ENCODE results near the gene TCF19. TPM values are rescaled to one million over a fixed set of nuclear protein-coding genes. Genes with fewer than 3 reads are reported as not detected.
A peak's percentile ranks its signal among the peaks of the same experiment; 100 is the strongest.
"Not testable (repeated sequence)": the region's sequence is repeated elsewhere in the genome, so short reads cannot be mapped to it uniquely, and the experiment has no call there.

The TCF19 gene
- total RNA-seq, 1 donor from 2014 or later, result 2.8 TPM

DNA sequence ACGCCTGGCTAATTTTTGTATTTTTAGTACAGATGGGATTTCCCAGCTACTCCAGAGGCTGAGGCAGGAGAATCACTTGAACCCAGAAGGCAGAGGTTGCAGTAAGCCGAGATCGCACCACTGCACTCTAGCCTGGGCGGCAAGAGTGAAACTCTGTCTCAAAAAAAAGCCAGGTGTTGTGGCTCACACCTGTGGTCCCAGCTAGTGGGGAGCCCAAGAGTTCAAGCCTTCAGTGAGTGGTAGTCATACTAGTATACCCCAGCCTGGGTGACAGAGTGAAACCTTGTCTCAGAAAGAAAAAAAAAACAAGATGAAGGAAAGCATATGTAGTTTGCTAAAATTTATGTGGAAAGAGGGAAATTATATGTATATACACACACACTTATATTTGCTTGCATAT lies 32.1 kb downstream of the TCF19 start:
- H3K27me3 ChIP-seq (ENCODE audit: low read depth), result no peaks in the 10 kb centered on the region
- H3K4me3 ChIP-seq, result no peak overlapping the region
- intact Hi-C loops (cut with micrococcal nuclease), result loop anchor here (5.0 kb wide), 1 partner anchor 53 kb away; the partner anchor contains the start of gene PSORS1C2
- no peaks in the 10 kb centered on the region for H3K36me3 ChIP-seq
- H3K27ac ChIP-seq (replicated peaks), result no peak overlapping the region
- DNase-seq, result no peak
- peaks cover 3% of the 10 kb centered on the region for H3K4me1 ChIP-seq
- TF ChIP-seq, protein P1, sequence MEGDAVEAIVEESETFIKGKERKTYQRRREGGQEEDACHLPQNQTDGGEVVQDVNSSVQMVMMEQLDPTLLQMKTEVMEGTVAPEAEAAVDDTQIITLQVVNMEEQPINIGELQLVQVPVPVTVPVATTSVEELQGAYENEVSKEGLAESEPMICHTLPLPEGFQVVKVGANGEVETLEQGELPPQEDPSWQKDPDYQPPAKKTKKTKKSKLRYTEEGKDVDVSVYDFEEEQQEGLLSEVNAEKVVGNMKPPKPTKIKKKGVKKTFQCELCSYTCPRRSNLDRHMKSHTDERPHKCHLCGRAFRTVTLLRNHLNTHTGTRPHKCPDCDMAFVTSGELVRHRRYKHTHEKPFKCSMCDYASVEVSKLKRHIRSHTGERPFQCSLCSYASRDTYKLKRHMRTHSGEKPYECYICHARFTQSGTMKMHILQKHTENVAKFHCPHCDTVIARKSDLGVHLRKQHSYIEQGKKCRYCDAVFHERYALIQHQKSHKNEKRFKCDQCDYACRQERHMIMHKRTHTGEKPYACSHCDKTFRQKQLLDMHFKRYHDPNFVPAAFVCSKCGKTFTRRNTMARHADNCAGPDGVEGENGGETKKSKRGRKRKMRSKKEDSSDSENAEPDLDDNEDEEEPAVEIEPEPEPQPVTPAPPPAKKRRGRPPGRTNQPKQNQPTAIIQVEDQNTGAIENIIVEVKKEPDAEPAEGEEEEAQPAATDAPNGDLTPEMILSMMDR (IDR thresholded peaks at IDR 0.05; ENCODE audit: borderline replicate concordance), result no peak
- no peaks in the 10 kb centered on the region for H3K9me3 ChIP-seq (replicated peaks)

DNA sequence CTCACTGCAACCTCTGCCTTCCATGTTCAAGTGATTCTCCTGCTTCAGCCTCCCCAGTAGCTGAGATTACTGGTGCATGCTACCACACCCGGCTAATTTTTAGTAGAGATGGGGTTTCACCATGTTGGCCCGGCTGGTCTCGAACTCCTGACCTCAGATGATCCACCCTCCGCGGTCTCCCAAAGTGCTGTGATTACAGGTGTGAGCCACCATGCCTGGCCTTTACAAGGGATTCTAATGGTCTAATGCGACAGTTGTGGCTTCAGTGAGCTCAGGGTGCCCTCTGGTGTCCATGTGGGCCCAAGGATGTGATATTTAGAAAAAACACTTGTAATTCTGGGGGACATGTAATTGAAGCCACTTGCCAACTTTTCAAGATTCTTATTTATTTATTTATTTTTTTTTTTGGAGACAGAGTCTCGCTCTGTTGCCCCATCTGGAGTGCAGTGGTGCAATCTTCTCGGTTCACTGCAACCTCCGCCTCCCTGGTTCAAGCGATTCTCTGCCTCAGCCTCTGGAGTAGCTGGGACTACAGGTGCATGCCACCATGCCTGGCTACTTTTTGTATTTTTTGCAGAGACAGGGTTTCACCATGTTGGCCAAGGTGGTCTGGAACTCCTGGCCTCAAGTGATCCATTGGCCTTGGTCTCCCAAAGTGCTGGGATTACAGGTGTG lies 34.2 kb downstream of the TCF19 start:
- H3K27me3 ChIP-seq (ENCODE audit: low read depth); H3K4me3 ChIP-seq; H3K9me3 ChIP-seq (replicated peaks); H3K36me3 ChIP-seq; H3K27ac ChIP-seq (replicated peaks); H3K4me1 ChIP-seq: not testable (repeated sequence)
- TF ChIP-seq, protein P1 (IDR thresholded peaks at IDR 0.05; ENCODE audit: borderline replicate concordance), result peak; percentile 72
- intact Hi-C loops (cut with micrococcal nuclease), result loop anchor here (5.0 kb wide), 1 partner anchor 55 kb away; the partner anchor contains the start of gene PSORS1C2
- peak; percentile 68 for DNase-seq

DNA sequence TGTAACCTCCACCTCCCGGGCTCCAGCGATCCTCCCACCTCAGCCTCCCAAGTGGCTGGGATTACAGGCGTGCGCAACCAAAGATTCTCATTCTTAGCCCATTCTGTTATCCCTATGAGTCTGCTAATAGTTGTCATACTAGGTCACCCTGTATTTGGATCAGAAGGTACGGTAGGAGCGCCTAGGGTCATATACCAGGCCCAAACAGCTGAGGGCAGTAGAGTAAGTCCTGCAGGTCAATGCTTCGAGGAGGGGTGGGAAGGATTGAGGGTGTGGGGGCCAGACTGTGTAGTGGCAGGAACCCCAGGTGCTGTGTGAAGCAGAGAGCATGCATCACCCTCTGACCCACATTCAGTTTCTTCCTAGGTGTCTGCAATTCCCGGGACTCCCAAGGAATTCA lies 34.8 kb downstream of the TCF19 start:
- intact Hi-C loops (cut with micrococcal nuclease), result loop anchor here (5.0 kb wide), 1 partner anchor 56 kb away; the partner anchor contains the start of gene PSORS1C2
- no peaks in the 10 kb centered on the region for H3K27me3 ChIP-seq (ENCODE audit: low read depth)
- TF ChIP-seq, protein P1 (IDR thresholded peaks at IDR 0.05; ENCODE audit: borderline replicate concordance), result no peak
- H3K27ac ChIP-seq (replicated peaks), result no peak overlapping the region
- H3K9me3 ChIP-seq (replicated peaks), result no peaks in the 10 kb centered on the region
- H3K36me3 ChIP-seq, result no peaks in the 10 kb centered on the region
- peaks cover 8% of the 10 kb centered on the region for H3K4me1 ChIP-seq
- DNase-seq, result no peak
- no peak overlapping the region for H3K4me3 ChIP-seq

DNA sequence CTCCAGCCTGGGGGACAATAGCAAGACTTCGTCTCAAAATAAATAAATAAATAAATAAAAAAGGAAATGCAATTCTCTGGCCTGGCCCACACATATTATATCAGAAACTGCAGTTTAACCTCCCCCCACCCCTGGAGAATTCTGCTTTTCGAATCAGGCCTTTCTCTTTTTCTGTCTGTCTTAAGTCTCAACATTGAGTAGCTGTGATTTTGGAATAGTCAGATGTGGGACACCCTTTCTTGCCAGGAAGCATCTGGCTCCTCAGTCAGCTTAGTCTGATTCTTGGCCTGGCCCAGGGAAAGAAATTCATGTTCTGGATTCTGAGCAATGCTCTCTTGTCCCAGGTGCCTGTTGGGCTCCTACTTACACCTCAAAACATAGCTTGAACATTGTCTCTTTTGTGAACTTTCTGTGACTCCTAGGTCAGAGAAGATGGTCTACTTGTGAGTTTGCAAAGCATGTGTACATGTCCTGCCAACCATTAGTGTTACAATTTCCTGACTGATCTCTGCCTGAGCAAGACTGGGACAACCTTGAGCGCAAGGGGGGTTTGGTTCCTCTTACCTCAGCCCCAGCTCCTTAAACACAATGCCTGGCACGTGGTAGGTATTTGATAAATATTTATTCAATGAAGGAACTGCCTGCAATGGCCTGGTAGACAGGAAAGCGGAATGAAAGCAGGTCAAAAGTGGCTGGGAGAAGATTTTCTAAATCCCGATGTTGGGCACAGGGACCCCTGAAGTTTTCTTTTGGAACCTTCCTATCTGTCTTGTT lies 35.9 kb downstream of the TCF19 start:
- H3K4me1 ChIP-seq, result peaks cover 19% of the 10 kb centered on the region
- DNase-seq, result no peak
- H3K27ac ChIP-seq (replicated peaks), result no peak overlapping the region
- H3K27me3 ChIP-seq (ENCODE audit: low read depth), result no peaks in the 10 kb centered on the region
- TF ChIP-seq, protein P1 (IDR thresholded peaks at IDR 0.05; ENCODE audit: borderline replicate concordance), result no peak
- H3K36me3 ChIP-seq, result no peaks in the 10 kb centered on the region
- intact Hi-C loops (cut with micrococcal nuclease), result loop anchor here (5.0 kb wide), 1 partner anchor 57 kb away; the partner anchor contains the start of gene PSORS1C2
- no peak overlapping the region for H3K4me3 ChIP-seq
- no peaks in the 10 kb centered on the region for H3K9me3 ChIP-seq (replicated peaks)

DNA sequence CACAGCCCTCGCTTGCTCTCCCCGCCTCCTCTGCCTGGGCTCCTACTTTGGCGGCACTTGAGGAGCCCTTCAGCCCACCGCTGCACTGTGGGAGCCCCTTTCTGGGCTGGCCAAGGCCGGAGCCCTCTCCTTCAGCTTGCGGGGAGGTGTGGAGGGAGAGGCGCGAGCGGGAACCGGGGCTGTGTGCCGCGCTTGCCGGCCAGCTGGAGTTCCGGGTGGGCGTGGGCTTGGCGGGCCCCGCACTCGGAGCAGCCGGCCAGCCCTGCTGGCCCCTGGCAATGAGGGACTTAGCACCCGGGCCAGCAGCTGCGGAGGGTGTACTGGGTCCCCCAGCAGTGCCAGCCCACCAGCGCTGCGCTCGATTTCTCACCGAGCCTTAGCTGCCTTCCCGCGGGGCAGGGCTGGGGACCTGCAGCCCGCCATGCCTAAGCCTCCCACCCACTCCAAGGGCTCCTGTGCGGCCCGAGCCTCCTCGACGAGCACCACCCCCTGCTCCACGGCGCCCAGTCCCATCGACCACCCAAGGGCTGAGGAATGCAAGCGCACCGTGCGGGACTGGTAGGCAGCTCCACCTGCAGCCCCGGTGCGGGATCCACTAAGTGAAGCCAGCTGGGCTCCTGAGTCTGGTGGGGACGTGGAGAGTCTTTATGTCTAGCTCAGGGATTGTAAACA lies 37.1 kb downstream of the TCF19 start:
- H3K36me3 ChIP-seq; H3K27ac ChIP-seq (replicated peaks); H3K9me3 ChIP-seq (replicated peaks); DNase-seq; H3K4me3 ChIP-seq; H3K27me3 ChIP-seq (ENCODE audit: low read depth): not testable (repeated sequence)
- intact Hi-C loops (cut with micrococcal nuclease), result loop anchor here (5.0 kb wide), 1 partner anchor 172 kb away; no protein-coding TSS in a partner anchor
- H3K4me1 ChIP-seq, result peaks cover 26% of the 10 kb centered on the region

DNA sequence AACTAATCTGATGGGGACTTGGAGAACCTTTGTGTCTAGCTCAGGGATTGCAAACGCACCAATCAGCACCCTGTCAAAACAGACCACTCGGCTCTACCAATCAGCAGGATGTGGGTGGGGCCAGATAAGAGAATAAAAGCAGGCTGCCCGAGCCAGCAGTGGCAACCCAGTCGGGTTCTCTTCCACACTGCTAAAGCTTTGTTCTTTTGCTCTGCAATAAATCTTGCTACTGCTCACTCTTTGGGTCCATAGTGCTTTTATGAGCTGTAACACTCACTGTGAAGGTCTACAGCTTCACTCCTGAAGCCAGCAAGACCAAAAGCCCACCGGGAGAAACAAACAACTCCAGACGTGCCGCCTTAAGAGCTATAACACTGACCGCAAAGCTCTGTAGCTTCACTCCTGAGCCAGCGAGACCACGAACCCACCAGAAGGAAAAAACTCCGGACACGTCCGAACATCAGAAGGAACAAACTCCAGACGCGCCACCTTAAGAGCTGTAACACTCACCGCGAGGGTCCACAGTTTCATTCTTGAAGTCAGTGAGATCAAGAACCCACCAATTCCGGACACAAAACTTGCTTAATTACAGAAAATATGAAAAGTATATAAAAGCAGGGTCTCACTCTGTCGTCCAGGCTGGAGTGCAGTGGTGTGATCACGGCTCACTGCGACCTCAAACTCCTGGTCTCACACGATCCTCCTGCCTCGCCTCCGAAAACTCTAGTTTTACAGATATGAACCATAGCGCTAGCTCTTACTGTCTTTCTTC lies 38.0 kb downstream of the TCF19 start:
- peaks cover 18% of the 10 kb centered on the region for H3K36me3 ChIP-seq
- DNase-seq, result not testable (repeated sequence)

More for the DNA sequence above, 38.0 kb downstream of the TCF19 start:
- H3K9me3 ChIP-seq (replicated peaks), result peaks cover 11% of the 10 kb centered on the region
- H3K27ac ChIP-seq (replicated peaks), result peak overlapping the region; percentile 98
- H3K27me3 ChIP-seq (ENCODE audit: low read depth), result not testable (repeated sequence)
- intact Hi-C loops (cut with micrococcal nuclease), result loop anchor here (5.0 kb wide), 1 partner anchor 171 kb away; no protein-coding TSS in a partner anchor
- peaks cover 26% of the 10 kb centered on the region for H3K4me1 ChIP-seq
- peak overlapping the region; percentile 74 for H3K4me3 ChIP-seq
